Hypothalamus (tissue), 51 donors: ENCODE data around the gene SLC5A11.
"Not testable (repeated sequence)": the region's sequence is repeated elsewhere in the genome, so short reads cannot be mapped to it uniquely, and the experiment has no call there.

Source experiments
- DNase-seq, 51 donors: peaks; one replicate each; lab custom pipeline; 2025; lab: John Stamatoyannopoulos, UW

The SLC5A11 gene

DNA sequence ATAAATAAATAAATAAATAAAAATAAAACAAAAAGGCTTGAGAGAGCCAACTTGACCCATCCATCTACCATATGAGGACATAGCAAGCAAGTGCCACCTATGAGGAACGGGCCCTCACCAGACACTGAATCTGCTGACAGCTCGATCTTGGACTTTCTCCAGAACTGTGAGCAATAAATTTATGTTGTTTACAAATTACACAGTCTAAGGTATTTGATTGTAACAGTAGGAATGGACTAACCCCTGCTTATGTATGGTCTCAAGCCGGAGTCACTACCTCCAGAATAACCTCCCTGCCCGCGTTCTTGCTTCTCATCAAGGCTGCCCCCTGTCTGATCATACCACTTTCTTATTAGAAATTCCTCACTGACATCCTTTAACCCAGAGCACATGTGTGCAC is 9.9 kb downstream of the SLC5A11 start:
- no peak for DNase-seq

DNA sequence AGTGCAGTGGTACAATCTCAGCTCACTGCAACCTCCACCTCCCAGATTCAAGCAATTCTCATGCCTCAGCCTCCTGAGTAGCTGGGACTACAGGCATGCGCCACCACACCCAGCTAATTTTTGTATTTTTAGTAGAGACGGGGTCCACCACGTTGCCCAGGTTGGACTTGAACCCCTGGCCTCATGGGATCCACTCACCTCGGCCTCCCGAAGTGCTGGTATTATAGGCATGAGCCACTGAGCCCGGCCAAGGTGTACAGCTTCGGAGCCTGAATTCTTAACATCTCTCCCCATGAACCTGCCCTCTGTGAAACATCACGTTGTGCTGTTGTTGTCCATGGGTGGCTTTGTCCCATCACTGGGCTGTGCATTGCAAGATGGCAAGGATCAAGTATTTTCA is 11.1 kb downstream of the SLC5A11 start:
- not testable (repeated sequence) for DNase-seq

DNA sequence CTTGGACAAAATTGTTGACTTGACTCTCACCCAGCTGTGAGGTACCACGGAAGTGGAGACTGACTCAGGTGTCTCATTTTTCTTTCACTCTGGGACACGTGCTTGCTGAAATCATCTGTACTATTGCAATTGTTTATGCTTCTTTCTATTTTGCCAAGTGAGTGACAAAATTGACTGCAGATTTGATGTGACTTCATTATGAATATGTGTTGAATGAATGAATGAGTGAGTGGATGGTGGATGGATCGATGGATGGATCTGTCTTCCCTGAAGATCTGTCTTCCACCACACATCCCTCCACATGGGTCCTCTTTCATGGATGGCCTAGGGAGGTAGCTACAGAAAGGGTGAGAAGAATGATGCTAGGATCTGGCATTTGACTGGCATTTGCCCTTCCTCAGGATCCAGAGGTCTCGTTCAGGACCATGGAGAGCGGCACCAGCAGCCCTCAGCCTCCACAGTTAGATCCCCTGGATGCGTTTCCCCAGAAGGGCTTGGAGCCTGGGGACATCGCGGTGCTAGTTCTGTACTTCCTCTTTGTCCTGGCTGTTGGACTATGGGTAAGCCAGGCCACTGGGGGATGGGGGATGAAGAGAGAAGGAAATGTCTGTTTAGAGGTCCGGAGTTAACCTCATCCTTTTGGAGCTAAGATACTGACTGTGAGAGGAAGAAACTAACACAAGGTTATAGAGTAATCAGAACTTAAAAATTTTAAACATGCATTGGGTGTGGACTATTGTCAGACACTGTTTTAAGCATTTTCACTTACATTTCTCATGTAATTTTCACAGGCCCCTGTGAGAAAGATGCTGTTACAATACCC is 12.7 kb downstream of the SLC5A11 start:
- DNase-seq: peak in 14 of 51 donors; percentile 5 to 44 (median 18)

DNA sequence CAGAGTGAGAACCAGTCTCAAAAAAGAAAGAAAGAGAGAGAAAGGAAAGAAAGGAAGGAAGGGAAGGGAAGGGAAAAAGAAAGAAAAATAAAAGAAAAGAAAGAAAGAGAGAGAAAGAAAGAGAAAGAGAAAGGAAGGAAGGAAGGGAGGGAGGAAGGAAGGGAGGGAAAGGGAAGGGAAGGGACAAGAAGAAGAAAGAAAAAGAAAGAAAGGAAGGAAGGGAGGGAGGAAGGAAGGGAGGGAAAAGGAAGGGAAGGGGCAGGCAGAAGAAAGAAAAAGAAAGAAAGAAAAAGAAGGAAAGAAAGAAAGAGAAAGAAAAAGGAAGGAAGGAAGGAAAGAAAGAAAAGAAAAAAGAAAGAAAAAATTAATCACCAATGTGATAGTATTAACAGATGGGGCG is 15.7 kb downstream of the SLC5A11 start:
- DNase-seq: no peak

DNA sequence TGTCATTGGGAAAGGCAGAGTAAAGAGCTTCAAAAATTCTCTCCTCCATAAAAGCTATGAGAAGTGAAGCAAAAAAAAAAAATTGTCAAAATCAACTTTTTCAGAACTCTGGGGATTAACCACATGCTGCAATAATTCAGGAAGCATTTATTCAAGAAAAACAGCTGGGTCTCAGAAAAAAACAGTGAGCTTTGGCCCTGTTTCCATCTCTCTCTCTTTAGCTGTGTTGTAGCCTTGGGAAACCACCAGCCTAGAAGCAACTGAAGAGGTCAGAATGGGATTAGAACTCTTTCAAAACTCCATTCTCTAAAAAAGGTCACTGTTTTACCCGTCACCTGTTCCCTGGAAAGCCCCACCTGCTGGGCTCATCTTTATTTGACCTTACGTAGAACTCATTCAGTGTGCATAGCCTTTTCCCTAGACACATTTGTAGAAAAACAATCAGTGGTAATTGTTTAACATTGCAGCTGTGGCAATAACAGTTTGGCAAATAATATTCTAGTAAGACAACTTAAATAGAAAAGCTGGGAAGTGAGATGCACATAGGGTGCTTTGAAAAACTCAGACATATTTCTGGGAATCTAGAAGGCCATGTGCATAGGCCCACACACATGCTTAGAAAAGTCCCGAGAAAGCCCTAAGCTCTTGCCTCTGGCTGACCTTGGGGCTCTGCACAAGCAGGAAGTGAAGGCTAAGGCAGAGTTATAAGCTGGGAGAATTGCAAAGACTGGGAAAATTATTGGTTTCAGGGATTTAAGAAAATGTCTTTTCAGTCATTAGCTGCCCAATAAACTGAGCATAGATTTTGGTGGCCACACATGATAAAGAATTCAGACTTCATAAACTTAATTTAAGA is 18.0 kb downstream of the SLC5A11 start:
- no peak for DNase-seq

DNA sequence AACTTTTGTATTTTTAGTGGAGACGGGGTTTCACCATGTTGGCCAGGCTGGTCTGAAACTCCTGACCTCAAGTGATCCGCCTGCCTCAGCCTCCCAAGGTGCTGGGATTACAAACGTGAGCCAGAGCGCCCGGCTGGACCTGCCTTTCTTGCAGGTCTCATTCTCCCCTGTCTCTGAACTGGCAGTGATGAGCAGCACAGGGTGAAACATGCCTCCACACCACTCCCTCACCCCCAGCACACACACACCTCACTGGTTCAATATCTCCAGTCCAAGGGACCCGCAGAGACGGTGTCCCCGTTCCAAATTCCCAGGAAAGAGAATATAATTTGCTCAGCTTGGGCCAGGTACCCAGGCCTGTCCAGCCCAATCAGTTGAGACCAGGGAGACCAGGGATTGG is 23.3 kb downstream of the SLC5A11 start:
- no peak for DNase-seq

DNA sequence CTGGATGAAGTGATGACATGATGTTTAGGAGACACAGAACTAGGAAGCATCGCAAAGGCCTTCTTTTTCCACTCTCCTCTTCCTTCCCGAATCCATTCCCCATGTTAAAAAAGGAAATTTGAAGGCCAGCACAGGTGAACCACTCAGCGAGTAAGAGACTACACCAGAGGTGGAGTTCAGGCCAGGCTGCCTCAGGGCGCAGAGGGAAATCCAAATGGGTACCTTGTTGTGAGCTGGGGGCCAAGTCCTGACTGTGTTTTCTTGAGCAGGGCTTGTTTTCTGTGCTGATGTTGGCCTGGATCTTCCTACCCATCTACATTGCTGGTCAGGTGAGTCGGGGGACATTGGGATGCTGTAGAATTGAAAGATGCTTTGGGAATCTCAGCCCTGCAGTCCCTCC is 26.1 kb downstream of the SLC5A11 start:
- no peak for DNase-seq

DNA sequence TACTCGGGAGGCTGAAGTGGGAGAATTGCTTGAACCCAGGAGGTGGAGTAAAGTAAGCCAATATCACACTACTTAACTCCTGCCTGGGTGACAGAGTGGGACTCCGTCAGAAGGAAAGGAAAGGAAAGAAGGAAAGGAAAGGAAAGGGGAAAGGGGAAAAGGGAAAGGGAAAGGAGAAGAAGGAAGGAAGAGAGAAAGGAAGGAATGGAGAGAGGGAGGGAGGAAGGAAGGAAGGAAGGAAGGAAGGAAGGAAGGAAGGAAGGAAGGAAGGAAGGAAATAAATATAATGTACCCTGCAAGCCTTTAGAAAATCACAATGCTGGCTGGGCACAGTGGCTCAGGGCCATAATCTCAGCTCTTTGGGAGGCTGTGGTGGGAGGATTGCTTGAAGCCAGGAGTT is 27.3 kb downstream of the SLC5A11 start:
- no peak for DNase-seq

DNA sequence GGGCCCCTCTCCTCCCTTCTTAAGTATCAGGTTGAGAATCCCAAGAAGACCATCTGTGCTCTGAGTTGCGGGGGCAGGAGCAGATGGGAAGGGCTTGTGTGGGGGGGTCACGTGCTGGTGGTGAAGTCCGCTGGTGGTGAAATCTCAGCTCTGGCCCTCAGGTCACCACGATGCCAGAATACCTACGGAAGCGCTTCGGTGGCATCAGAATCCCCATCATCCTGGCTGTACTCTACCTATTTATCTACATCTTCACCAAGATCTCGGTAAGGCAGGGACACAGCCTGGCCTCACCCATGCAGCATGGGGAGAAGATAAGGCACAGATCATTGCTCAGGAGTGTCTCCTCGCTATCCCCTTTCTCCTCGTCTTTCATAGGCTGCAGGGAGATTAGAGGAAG is 29.7 kb downstream of the SLC5A11 start:
- no peak for DNase-seq

DNA sequence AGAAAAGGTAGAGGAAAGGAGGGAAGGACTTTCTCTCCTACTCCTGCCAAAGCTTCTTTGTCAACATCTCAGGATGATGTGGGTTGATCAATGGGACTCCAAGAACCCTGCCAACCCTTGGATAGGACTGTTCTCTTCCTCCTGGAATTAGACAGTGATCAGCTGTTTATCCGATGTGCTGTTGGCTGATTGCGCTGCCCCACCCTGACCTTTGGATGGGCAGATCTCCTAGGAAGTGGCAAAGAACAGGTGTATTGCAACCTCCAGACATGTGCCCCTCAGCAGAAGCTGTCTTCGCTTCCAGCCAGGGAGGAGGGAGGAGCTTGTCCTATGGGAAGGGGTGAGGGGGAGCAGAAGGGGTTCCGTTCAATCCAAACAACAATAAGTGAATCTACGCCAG is 30.5 kb downstream of the SLC5A11 start:
- peak in 1 of 51 donors; percentile 3 for DNase-seq

DNA sequence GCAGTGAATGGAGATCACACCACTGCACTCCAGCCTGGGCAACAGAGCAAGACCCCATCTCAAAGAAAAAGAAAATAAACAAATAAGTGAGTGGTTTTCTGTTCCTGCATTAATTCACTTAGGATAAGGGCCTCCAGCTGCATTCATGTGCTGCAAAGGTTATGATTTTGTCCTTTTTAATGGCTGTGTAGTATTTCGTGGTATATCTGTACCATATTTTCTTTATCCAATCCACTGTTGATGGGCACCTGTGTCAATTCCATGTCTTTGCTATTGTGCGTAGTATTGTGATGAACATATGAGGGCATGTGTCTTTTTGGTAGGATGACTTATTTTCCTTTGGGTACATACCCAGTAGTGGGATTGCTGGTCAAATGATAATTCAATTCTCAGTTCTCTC is 33.9 kb downstream of the SLC5A11 start:
- no peak for DNase-seq

DNA sequence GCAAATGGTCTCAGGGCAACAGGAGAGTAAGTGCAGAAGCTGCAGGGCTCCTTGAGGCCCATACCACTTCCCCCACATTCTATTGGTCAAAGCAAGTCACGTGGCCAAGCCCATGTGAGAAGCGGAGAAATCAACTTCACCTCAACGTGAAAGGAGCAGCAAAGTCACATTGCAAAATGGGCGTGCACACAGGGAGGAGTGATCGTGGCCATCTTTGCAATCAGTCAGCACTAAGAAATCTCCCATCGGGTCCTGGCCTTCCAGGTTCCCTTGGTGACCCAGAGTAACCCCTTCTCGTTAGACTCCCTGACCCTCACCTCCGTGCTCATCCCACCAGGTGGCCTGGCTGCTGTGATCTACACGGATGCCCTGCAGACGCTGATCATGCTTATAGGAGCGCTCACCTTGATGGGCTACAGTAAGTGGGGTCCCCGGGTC is 38.0 kb downstream of the SLC5A11 start:
- no peak for DNase-seq

DNA sequence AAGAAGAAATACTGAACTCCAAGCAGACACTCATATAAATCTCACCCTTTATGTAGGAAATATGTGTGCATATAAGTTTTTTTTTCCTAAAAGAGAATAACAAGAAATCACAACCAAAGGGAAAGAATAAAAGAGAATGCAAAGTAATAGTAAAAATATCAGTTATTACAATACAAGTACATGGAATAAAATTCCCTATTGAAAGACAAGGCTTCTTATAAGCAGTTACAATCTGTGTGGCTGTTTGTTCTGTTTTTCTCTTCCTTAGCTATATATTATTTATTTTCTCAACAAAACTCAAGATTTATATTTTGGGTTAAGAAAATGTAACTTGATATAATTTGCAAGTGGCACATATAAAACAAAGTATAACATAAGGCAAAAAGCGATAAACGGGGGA is 41.7 kb downstream of the SLC5A11 start:
- no peak for DNase-seq

DNA sequence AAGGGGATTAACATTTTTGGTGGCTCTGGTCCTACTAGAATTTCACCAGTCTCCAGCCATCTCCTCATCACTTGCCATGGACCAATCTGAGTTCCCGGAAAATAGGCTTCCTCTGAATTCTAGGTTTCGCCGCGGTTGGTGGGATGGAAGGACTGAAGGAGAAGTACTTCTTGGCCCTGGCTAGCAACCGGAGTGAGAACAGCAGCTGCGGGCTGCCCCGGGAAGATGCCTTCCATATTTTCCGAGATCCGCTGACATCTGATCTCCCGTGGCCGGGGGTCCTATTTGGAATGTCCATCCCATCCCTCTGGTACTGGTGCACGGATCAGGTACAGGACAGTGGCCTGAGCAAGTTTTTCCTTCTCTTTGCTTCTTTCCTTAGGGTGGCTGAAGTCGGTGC is 45.0 kb downstream of the SLC5A11 start:
- DNase-seq: no peak

DNA sequence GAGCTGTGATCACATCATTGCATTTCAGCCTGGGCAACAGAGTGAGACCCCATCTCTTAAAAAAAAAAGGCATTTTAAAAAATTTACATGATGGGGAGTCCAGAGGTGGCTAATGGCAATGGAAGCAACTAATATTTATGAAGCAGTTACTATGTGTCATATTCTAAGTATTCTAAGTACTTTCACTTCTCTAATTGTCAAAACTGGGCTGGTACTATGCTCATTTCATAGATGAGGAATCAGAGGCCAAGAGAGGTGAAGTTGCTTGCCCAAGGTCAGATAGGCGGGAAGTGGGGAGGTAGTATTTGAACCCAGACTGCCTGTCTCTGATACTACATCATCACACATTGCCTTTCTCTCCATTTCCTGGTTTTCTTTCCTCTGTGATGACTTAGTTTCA is 50.7 kb downstream of the SLC5A11 start:
- no peak for DNase-seq

DNA sequence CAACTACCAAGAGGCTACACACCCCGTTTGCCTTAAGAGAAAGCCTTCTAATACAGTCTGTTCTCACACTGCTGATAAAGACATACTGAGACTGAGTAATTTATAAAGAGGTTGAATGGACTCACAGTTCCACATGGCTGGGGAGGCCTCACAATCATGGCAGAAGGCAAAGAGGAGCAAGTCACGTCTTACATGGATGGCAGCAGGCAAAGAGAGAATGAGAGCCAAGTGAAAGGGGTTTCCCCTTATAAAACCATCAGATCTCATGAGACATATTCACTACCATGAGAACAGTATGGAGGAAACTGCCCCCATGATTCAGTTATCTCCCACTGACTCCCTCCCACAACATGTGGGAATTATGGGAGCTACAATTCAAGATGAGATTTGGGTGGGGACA is 51.8 kb downstream of the SLC5A11 start:
- not testable (repeated sequence) for DNase-seq

DNA sequence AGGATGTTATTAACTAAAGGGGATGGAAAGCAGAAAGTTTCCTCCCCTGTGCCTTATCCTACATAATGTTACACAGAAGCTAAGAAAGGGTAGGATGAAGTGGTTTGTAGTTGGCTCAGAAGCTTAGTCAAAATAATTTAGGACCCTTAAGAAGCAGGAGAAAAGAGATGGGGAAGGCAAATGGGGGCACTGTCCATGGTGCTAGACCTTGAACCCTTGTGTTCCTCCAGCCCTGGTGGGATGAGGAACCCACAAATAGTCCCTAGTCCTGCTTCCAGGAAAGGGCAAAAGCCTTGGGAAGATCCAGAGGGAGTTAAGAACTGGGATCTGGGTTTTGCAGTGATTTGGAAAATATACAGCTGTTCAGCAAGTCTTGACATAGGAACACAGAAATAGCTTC is 54.5 kb downstream of the SLC5A11 start:
- DNase-seq: no peak

DNA sequence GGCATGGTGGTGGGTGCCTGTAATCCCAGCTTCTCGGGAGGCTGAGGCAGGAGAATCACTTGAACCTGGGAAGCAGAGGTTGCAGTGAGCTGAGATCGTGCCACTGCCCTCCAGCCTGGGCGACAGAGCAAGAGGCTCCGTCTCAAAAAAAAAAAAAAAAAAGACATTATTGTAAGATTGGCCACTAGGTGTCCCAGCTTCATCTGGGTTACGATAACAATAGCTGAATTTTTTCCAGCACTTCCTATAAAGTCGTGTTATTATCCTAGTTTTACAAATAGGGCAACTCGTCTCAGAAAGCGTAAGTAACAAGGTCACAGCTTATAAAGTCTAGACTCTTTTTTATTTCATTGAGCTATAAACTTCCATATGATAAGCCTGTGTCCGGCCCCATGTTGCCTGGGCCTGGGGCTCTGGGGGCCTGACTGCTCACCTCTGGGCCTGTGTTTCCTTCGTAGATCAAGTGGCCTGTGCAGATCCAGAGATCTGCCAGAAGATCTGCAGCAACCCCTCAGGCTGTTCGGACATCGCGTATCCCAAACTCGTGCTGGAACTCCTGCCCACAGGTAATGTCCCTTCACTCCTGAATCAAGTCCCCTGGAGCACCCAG is 60.5 kb downstream of the SLC5A11 start:
- no peak for DNase-seq

DNA sequence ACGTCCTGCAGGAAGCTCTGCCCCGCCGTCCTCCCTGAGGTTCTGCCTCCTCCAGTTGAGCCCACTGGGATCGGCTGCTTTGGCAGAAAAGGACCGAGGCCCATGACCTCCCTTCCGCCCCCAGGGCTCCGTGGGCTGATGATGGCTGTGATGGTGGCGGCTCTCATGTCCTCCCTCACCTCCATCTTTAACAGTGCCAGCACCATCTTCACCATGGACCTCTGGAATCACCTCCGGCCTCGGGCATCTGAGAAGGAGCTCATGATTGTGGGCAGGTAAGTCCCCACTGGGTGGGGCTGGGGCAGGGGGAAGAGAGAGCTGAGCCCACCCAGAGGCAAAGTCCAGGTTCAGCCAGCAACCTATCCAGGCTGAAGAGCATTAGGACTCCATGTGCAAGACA is 61.1 kb downstream of the SLC5A11 start:
- DNase-seq: no peak

DNA sequence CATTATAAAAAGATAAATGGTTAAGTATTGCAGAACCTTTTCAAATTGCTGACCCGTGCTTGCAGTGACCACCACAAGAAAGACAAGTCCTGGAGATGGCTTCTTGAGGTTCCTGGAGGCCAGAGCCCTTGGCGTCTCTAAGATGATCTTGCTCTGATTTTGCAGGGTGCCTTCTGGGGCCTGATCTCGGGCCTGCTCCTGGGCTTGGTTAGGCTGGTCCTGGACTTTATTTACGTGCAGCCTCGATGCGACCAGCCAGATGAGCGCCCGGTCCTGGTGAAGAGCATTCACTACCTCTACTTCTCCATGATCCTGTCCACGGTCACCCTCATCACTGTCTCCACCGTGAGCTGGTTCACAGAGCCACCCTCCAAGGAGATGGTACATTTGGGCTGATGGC is 63.0 kb downstream of the SLC5A11 start:
- DNase-seq: no peak

DNA sequence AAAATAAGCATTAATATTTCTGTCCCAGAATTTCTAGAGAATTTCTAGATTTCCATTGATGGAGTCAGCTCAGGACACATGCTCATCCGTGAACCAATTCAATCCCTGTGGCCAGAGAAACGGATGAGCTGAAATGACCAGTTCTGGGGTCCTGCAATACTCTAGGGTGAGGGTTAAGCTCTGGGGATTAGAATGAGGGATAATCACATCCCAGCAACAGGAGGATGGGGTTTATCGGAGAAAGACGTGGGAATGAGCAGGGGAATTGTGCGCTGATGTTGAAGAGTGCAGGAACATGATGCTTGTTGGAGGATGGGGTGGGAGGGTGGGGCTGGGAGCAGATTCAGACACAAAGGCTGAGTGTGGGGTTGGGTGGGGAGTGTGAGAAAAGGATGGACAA is 64.1 kb downstream of the SLC5A11 start:
- no peak for DNase-seq

DNA sequence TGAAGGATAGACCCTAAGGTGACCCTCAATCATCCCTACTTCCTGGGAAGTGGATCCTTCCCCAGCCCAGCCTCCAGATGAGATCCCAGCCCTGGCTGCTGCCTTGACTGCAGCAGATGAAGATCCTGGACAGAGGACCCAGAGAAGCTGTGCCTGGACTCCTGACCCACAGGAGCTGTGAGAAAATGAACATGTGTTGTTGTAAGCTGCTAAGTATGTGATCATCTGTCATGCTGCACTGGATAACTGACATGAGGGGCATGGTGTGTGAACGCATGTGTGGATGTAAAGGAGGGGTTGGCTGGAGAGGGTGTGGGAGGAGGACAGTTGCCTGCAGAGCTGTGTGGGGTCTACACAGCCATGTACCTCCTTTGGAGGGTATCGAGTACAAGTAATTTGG is 69.3 kb downstream of the SLC5A11 start:
- DNase-seq: no peak
